HFFc6 (cell line): Measurements from ENCODE around the gene FOXK1. TPM values are rescaled to one million over a fixed set of nuclear protein-coding genes. Genes with fewer than 3 reads are reported as not detected.
"Not testable (repeated sequence)": the region's sequence is repeated elsewhere in the genome, so short reads cannot be mapped to it uniquely, and the experiment has no call there.

Experiments used
- DNase-seq: peaks from one replicate; pipeline ENCODE4 v3.0.0-alpha.2; 2018
- H3K27ac Mint-ChIP-seq: 2 replicates; pipeline ENCODE4 v1.8.0; 2020; ENCODE audit warnings: mild to moderate bottlenecking, mixed read lengths
- H3K27me3 Mint-ChIP-seq: 2 replicates; pipeline ENCODE4 v1.8.0; 2021; ENCODE audit warnings: mild to moderate bottlenecking, moderate library complexity, mixed read lengths; ENCODE audit not compliant: insufficient read depth
- H3K36me3 Mint-ChIP-seq: 2 replicates; pipeline ENCODE4 v1.8.0; 2021; ENCODE audit warnings: low read depth, mixed read lengths
- H3K4me1 Mint-ChIP-seq: 2 replicates; pipeline ENCODE4 v1.8.0; 2020; ENCODE audit warnings: low read depth, mixed read lengths
- H3K4me3 Mint-ChIP-seq: 2 replicates; pipeline ENCODE4 v1.8.0; 2020; ENCODE audit warnings: mild to moderate bottlenecking, moderate library complexity, mixed read lengths
- H3K9me3 Mint-ChIP-seq: 2 replicates; pipeline ENCODE4 v1.8.0; 2020; ENCODE audit warnings: mild to moderate bottlenecking, mixed read lengths
- total RNA-seq, 6 experiments: library from RNA; stranded (reverse); fragmentation: NEBNext Ultra II Directional; extraction: Animal tissue kit (Norgen Biotek cat#: 25700); gene quantifications; 2 replicates in 1 of 6; 3 replicates in 5 of 6; pipeline ENCODE4 v1.2.3, GENCODE V29; 2021
- TF ChIP-seq, protein P1 (sequence below): fragments of 200-600 bp; sonication (generic); IDR thresholded peaks from 2 replicates; pipeline ENCODE4 v1.5.0; 2021; ENCODE audit warnings: antibody characterized with exemption, mild to moderate bottlenecking

FOXK1 gene
- total RNA-seq, 6 experiments from 2014 or later, result 33.8 to 39.4 (median 36.2) TPM

DNA sequence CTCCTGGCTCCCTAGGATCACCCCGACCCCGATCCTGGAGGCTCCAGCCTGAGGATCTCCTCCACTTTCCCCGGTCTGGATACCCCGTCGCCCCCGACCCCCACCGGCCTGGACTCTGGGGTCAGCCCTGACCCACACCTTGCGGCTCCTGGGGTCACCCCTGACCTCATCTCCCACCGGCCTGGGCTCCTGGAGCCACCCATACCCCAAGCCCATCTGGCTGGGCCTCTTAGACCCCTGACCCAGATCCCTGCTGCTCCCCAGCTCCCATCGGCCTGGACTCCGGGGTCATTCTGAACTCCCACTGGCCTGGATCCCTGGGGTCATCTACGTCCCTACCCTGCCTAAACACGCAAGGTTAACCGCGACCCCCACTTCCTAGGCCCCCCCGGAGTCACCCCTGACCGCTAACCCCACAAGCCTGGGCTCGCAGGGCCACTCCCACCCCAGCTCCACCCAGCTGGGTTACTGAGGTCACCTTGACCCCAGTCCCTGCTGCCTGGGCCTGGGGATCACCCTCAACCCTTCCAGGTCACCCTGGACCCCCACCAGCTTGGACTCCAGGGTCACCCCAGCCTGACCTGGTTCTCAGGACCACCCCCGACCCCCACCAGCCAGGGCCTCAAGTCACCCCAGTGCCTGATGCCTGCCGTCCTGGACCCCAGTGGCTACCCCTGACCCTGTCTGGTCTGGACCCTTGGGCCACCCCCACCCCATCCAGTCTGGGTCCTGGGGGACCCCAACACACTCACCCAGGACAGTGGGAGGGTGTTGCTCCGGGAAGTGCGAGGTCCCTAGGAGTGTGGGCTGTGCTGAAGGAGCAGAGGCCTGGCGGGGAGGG, 1.2 kb downstream of the FOXK1 start:
- Mint-ChIP-seq H3K4me3 (peak overlapping the region; percentile 96), H3K27ac (peak overlapping the region; percentile 99), H3K9me3 (no peaks in the 10 kb centered on the region), H3K4me1 (peaks cover 20% of the 10 kb centered on the region), H3K36me3 (peaks cover 5% of the 10 kb centered on the region; the same call in 1 of the 2 replicates), H3K27me3 (peaks cover 2% of the 10 kb centered on the region)
- TF ChIP-seq, protein P1, sequence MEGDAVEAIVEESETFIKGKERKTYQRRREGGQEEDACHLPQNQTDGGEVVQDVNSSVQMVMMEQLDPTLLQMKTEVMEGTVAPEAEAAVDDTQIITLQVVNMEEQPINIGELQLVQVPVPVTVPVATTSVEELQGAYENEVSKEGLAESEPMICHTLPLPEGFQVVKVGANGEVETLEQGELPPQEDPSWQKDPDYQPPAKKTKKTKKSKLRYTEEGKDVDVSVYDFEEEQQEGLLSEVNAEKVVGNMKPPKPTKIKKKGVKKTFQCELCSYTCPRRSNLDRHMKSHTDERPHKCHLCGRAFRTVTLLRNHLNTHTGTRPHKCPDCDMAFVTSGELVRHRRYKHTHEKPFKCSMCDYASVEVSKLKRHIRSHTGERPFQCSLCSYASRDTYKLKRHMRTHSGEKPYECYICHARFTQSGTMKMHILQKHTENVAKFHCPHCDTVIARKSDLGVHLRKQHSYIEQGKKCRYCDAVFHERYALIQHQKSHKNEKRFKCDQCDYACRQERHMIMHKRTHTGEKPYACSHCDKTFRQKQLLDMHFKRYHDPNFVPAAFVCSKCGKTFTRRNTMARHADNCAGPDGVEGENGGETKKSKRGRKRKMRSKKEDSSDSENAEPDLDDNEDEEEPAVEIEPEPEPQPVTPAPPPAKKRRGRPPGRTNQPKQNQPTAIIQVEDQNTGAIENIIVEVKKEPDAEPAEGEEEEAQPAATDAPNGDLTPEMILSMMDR, result no peak
- no peak for DNase-seq

- peak; percentile 60 for DNase-seq
- no peaks in the 10 kb centered on the region for H3K9me3 Mint-ChIP-seq
- H3K27ac Mint-ChIP-seq, result peak overlapping the region; percentile 99
- peak overlapping the region; percentile 96 for H3K4me3 Mint-ChIP-seq
- H3K36me3 Mint-ChIP-seq, result peaks cover 5% of the 10 kb centered on the region; the same call in 1 of the 2 replicates
- TF ChIP-seq, protein P1, result peak; percentile 46
- H3K27me3 Mint-ChIP-seq, result peaks cover 2% of the 10 kb centered on the region
- H3K4me1 Mint-ChIP-seq, result peaks cover 20% of the 10 kb centered on the region
Measured at GRCh38 chr7:4683884-4684565, 1.9 kb downstream of the FOXK1 start.

DNA sequence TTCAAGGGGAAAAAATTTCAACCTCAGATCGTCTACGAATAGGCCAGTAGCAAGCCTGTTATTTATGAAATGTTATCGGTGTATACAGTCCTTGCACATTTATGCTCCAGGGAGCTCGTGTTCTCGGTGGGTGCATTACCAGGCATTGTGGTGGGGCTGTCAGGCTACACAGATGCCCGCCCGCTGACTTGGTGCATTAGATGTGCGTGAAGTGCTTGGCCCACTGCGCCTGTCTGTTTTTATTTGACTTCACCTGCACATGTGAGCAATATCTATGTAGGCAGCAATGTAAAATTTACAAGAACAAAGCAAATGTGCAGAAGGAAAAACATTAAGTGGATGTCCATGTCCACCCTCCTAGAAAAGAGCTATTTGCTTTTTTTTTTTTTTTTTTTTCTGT, 2.8 kb downstream of the FOXK1 start:
- Mint-ChIP-seq H3K4me3 (peak overlapping the region; percentile 96), H3K36me3 (peaks cover 5% of the 10 kb centered on the region; the same call in 1 of the 2 replicates), H3K4me1 (peaks cover 26% of the 10 kb centered on the region), H3K9me3 (no peaks in the 10 kb centered on the region), H3K27me3 (peaks cover 2% of the 10 kb centered on the region), H3K27ac (peak overlapping the region; percentile 99; the same call in 1 of the 2 replicates)
- no peak for DNase-seq
- TF ChIP-seq, protein P1, result no peak

DNA sequence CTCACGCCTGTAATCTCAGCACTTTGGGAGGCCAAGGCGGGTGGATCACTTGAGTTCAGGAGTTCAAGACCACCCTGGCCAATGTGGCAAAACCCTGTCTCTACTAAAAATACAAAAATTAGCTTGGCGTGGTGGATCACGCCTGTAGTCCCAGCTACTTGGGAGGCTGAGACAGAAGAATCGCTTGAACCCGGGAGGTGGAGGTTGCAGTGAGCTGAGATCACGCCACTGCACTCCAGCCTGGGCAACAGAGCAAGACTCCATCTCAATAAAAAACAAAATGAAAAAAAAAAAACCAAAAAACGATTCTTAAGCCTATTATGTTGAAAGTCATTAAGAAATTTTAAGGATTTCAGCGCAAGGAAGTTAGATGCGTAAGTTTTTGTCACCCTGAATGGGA, 3.6 kb downstream of the FOXK1 start:
- DNase-seq, H3K27ac Mint-ChIP-seq, H3K27me3 Mint-ChIP-seq, H3K36me3 Mint-ChIP-seq, H3K9me3 Mint-ChIP-seq: not testable (repeated sequence)
- H3K4me1 Mint-ChIP-seq, result peaks cover 35% of the 10 kb centered on the region
- 0 out of 2 replicates have a peak overlapping the region, but pooled peaks have one; percentile 20 for H3K4me3 Mint-ChIP-seq

DNA sequence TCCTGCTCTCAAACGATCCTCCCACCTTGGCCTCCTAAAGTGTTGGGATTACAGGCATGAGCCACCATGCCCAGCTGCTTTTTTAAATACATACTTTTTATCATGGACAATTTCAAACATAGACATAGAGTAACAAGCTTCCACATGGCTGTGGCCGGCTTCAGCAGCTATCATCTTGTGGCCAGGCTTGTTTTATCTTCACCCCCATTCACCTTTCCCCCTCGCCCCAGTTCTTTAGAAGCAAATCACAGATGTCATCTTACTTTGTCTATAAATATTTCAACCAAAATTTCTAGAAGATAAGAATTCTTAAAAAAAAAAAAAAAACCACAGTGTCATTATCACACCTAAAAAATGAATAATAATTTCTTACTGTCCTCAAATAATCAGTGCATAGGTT, 5.9 kb downstream of the FOXK1 start:
- H3K4me3 Mint-ChIP-seq, result no peak overlapping the region
- H3K9me3 Mint-ChIP-seq, result no peaks in the 10 kb centered on the region
- peaks cover 49% of the 10 kb centered on the region for H3K4me1 Mint-ChIP-seq
- peaks cover 2% of the 10 kb centered on the region for H3K27me3 Mint-ChIP-seq
- TF ChIP-seq, protein P1, result no peak
- no peak for DNase-seq
- no peak overlapping the region for H3K27ac Mint-ChIP-seq
- peaks cover 10% of the 10 kb centered on the region for H3K36me3 Mint-ChIP-seq

DNA sequence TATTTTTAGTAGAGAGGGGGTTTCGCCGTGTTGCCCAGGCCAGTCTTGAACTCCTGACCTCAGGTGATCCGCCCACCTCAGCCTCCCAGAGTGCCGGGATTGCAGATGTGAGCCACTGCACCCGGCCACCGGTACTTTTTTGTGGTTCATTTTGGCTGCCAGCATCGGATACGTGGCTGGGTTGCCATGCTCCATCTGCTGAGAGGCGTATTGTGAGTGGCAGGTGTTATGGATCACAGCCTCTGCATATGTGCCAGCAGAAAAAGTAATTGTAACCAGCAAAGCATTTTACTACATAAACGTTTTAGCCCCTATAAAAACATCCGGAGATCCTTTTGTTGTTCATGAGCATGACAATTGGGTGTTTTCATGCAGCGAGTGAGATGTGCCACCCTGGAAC, 7.1 kb downstream of the FOXK1 start:
- no peak for DNase-seq
- H3K9me3 Mint-ChIP-seq, result no peaks in the 10 kb centered on the region
- H3K4me3 Mint-ChIP-seq, result no peak overlapping the region
- H3K27me3 Mint-ChIP-seq, result peaks cover 2% of the 10 kb centered on the region
- H3K4me1 Mint-ChIP-seq, result peaks cover 46% of the 10 kb centered on the region
- H3K36me3 Mint-ChIP-seq, result peaks cover 5% of the 10 kb centered on the region
- no peak overlapping the region for H3K27ac Mint-ChIP-seq
- TF ChIP-seq, protein P1, result no peak
